Measurements from ENCODE around the gene DOCK4. TPM values are rescaled to one million over a fixed set of nuclear protein-coding genes. Genes with fewer than 3 reads are reported as not detected.

DOCK4 gene
- total and polyA plus RNA-seq, 2 of the 8 experiments (the other 6 are each of a cell fraction or from before 2014, with no cell fraction given), result 5.1 to 23.6 TPM

DNA sequence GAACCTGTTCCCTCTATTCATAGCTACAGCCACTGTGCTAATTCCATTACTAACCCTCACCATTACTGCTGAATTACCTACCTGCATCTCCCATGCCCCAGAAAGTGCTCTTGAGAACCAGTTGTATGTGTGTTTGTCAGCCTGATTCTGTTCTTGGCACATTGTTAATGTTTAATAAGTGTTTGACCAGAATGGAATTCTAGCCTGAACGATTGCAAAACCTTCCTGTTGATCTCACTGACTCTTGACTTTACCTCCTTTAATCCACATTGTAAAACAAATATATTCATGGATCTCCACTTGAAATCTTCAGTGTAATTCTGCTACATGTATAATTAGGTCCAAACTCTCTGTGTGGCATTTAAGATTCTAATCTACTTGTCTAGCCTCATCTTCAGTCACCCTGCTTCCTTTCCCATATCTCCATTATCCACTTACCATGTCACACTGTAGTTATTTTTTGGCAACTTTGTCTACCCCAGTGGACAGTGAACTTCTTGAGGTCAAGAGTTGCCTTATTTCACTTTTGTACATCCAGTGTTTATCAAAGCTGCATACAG is 5.2 kb upstream of the DOCK4 start:
- no peak overlapping the region for H2AK5ac ChIP-seq (ENCODE audit: low read depth, low read length)
- CTCF ChIA-PET (ENCODE audit: partially characterized antibody), result interaction anchor here (1.4 kb wide), 1 partner anchor 10 kb away, joined by 4 read pairs; no protein-coding TSS in a partner anchor
- no peak overlapping the region for H3K9ac ChIP-seq (replicated peaks in 1 of 4; ENCODE audit: extremely low read depth in 1 of 4, low read depth in 3 of 4, low read length in 3 of 4)
- no peak overlapping the region for H3K18ac ChIP-seq (ENCODE audit: extremely low read depth, low read length)
- no peak overlapping the region for H2BK120ac ChIP-seq (replicated peaks; ENCODE audit: low read depth, low read length)
- no peak overlapping the region for H2BK12ac ChIP-seq (ENCODE audit: low read depth, low read length)
- H3K9me3 ChIP-seq (ENCODE audit: insufficient read depth in 2 of 2, low read depth in 1 of 2, low read length in 1 of 2), result no peaks in the 10 kb centered on the region
- no peak overlapping the region for H4K5ac ChIP-seq (ENCODE audit: insufficient read length, low read depth, low read length)
- no peak overlapping the region for H3K4ac ChIP-seq (replicated peaks; ENCODE audit: insufficient read length, low read depth, low read length)
- no peak overlapping the region for H2BK5ac ChIP-seq (ENCODE audit: low read depth, low read length)
- H3K79me1 ChIP-seq (ENCODE audit: low read depth, low read length), result no peaks in the 10 kb centered on the region; the same call in 1 of the 2 replicates
- peaks cover 6% of the 10 kb centered on the region; the same call in 1 of the 2 replicates for H3K23me2 ChIP-seq (ENCODE audit: low read depth, low read length)
- H3K4me2 ChIP-seq (ENCODE audit: insufficient read depth in 1 of 2, low read depth in 2 of 2, low read length in 2 of 2), result no peak overlapping the region
- H3K27me3 ChIP-seq (replicated peaks in 1 of 4; ENCODE audit: control insufficient read depth in 3 of 4, extremely low read depth in 1 of 4, insufficient read depth in 3 of 4, low read length in 3 of 4), result peaks cover 0 to 2% (median 0%) of the 10 kb centered on the region in 4 experiments; a peak in 1 of 7 replicates
- no peak overlapping the region for H3K56ac ChIP-seq (replicated peaks; ENCODE audit: insufficient read length, low read depth, low read length)
- DNase-seq (ENCODE audit: low read depth in 1 of 2, low spot score in 2 of 2) (no peak), FAIRE-seq (no peak)
- H2BK20ac ChIP-seq (ENCODE audit: low read length), result no peak overlapping the region
- H2AFZ ChIP-seq (ENCODE audit: low read length), result no peak overlapping the region
- no peak overlapping the region for H2BK15ac ChIP-seq (ENCODE audit: low read length)
- no peak overlapping the region for H3K14ac ChIP-seq (ENCODE audit: insufficient read length)
- POLR2A ChIA-PET (ENCODE audit: partially characterized antibody), result no interaction called here
- TF ChIP-seq SP1 (IDR thresholded peaks at IDR 0.05; ENCODE audit: low read depth, low read length), result no peak
- no peak for TF ChIP-seq NRF1 (IDR thresholded peaks at IDR 0.05; ENCODE audit: low read depth, low read length)
- no peak for TF ChIP-seq SRF (IDR thresholded peaks at IDR 0.05; ENCODE audit: low read depth, low read length)
- no peak for TF ChIP-seq KDM5A (IDR thresholded peaks at IDR 0.05; ENCODE audit: low read length)
- TF ChIP-seq RBBP5 (IDR thresholded peaks at IDR 0.05; ENCODE audit: borderline replicate concordance, low read depth, low read length), result no peak
- TF ChIP-seq BRCA1 (IDR thresholded peaks at IDR 0.05; ENCODE audit: low read depth, low read length), result no peak
- no peak for TF ChIP-seq KDM1A (IDR thresholded peaks at IDR 0.05; ENCODE audit: borderline replicate concordance, low read length)
- no peak for TF ChIP-seq NANOG (IDR thresholded peaks at IDR 0.05; ENCODE audit: insufficient read depth, low read depth, low read length, poor library complexity, severe bottlenecking)
- H3K23ac ChIP-seq (ENCODE audit: insufficient read length), result no peak overlapping the region
- H3K4me3 ChIP-seq (ENCODE audit: extremely low read depth in 1 of 4, insufficient read depth in 2 of 4, low read depth in 3 of 4, low read length in 4 of 4), result no peak overlapping the region
- peaks cover 2 to 8% of the 10 kb centered on the region in 2 experiments for H4K20me1 ChIP-seq (replicated peaks in 1 of 2; ENCODE audit: control insufficient read depth in 1 of 2, insufficient read depth in 2 of 2, low read length in 2 of 2)
- WGBS, 2 experiments (ENCODE audit: extremely low coverage in 1 of 2, insufficient coverage in 1 of 2, insufficient read length in 1 of 2, insufficient replicate concordance in 2 of 2, low coverage in 1 of 2, low lambda C conversion rate in 2 of 2, missing lambda C conversion rate in 1 of 2), result 76% methylated on average over 1 of the region's 1 CpG; no CpG with 5 or more reads in 1 of the 2 experiments
- no peaks in the 10 kb centered on the region for H3K36me3 ChIP-seq (ENCODE audit: control insufficient read depth in 2 of 4, insufficient read depth in 4 of 4, low read length in 3 of 4)
- no peak overlapping the region for H4K8ac ChIP-seq (ENCODE audit: extremely low read depth, insufficient read depth, low read length)
- peaks cover 0 to 75% of the 10 kb centered on the region in 2 experiments; a peak in 2 of 4 replicates for H3K79me2 ChIP-seq (ENCODE audit: control insufficient read depth in 1 of 2, insufficient read depth in 2 of 2, low read length in 2 of 2)
- H4K91ac ChIP-seq (replicated peaks; ENCODE audit: insufficient read length, low read length), result no peak overlapping the region
- no peak overlapping the region for H3K27ac ChIP-seq (ENCODE audit: low read depth, low read length)
- peaks cover 0 to 8% (median 4%) of the 10 kb centered on the region in 4 experiments; a peak in 4 of 7 replicates for H3K4me1 ChIP-seq (replicated peaks in 1 of 4; ENCODE audit: control insufficient read depth in 3 of 4, insufficient read depth in 4 of 4, low read length in 3 of 4)

All from H1 (cell line).